Ascending aorta (tissue), 2 donors: ENCODE data around the gene NMNAT3. TPM values are rescaled to one million over a fixed set of nuclear protein-coding genes. Genes with fewer than 3 reads are reported as not detected.

ENCODE experiments used
- DNase-seq, 2 donors: peaks; one replicate each; pipeline ENCODE4 v3.0.0-alpha.2; 2019; ENCODE audit warnings: low spot score in 2 of 2
- H3K27ac ChIP-seq, 2 donors: fragments of 200-600 bp; sonication (generic); one replicate each; pipeline ENCODE4 v1.5.1; 2016 to 2017; ENCODE audit warnings: mild to moderate bottlenecking in 1 of 2
- H3K27me3 ChIP-seq: fragments of 200-600 bp; sonication (generic); one replicate; pipeline ENCODE4 v1.5.1; 2017
- H3K36me3 ChIP-seq, 2 donors: fragments of 200-600 bp; sonication (generic); one replicate each; pipeline ENCODE4 v1.5.1; 2016
- H3K4me1 ChIP-seq, 2 donors: fragments of 200-600 bp; sonication (generic); one replicate each; pipeline ENCODE4 v1.5.1; 2016 to 2017; ENCODE audit warnings: mild to moderate bottlenecking in 1 of 2
- H3K4me3 ChIP-seq, 2 donors: fragments of 200-600 bp; sonication (generic); one replicate each; pipeline ENCODE4 v1.5.1; 2016 to 2017; ENCODE audit warnings: mild to moderate bottlenecking in 1 of 2
- H3K9me3 ChIP-seq, 2 donors: fragments of 200-600 bp; sonication (generic); one replicate each; pipeline ENCODE4 v1.5.1; 2016
- intact Hi-C: fragments of 100-400 bp; cut with DNase I; formaldehyde crosslinking; loops from one replicate; pipeline ENCODE4 v1.15.1; 2023
- total RNA-seq: library from RNA; depleted of rRNA; stranded (reverse); fragments of >200 nt; gene quantifications from one replicate; pipeline ENCODE4 v1.1.0, GENCODE V29; 2016
- TF ChIP-seq, protein P1 (sequence below), 3 experiments: fragments of 200-600 bp in 2 of 3; fragments of 450-650 bp in 1 of 3; sonication (generic) in 2 of 3; IDR thresholded peaks; one replicate each; pipeline ENCODE4 v1.5.1; 2016 to 2019; ENCODE audit warnings: antibody characterized with exemption in 3 of 3, mild to moderate bottlenecking in 1 of 3, moderate library complexity in 1 of 3

Gene NMNAT3
- total RNA-seq, 1 donor from 2014 or later, result 1.2 TPM

- no peak overlapping the region for H3K4me3 ChIP-seq
- peaks cover 5 to 6% of the 10 kb centered on the region in 2 donors for H3K36me3 ChIP-seq
- TF ChIP-seq, protein P1, sequence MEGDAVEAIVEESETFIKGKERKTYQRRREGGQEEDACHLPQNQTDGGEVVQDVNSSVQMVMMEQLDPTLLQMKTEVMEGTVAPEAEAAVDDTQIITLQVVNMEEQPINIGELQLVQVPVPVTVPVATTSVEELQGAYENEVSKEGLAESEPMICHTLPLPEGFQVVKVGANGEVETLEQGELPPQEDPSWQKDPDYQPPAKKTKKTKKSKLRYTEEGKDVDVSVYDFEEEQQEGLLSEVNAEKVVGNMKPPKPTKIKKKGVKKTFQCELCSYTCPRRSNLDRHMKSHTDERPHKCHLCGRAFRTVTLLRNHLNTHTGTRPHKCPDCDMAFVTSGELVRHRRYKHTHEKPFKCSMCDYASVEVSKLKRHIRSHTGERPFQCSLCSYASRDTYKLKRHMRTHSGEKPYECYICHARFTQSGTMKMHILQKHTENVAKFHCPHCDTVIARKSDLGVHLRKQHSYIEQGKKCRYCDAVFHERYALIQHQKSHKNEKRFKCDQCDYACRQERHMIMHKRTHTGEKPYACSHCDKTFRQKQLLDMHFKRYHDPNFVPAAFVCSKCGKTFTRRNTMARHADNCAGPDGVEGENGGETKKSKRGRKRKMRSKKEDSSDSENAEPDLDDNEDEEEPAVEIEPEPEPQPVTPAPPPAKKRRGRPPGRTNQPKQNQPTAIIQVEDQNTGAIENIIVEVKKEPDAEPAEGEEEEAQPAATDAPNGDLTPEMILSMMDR (IDR thresholded peaks at IDR 0.05), result no peak
- intact Hi-C loops, result loop anchor here (10.0 kb wide), 1 partner anchor 1755 kb away; no protein-coding TSS in a partner anchor
- H3K27ac ChIP-seq, result no peak overlapping the region
- peak in 1 of 2 donors; percentile 18 for DNase-seq
- no peaks in the 10 kb centered on the region for H3K27me3 ChIP-seq
- H3K9me3 ChIP-seq, result no peaks in the 10 kb centered on the region
- peaks cover 0 to 18% of the 10 kb centered on the region in 2 donors for H3K4me1 ChIP-seq
Observed at GRCh38 chr3:139529662-139530061, 148.1 kb downstream of the NMNAT3 start.

DNA sequence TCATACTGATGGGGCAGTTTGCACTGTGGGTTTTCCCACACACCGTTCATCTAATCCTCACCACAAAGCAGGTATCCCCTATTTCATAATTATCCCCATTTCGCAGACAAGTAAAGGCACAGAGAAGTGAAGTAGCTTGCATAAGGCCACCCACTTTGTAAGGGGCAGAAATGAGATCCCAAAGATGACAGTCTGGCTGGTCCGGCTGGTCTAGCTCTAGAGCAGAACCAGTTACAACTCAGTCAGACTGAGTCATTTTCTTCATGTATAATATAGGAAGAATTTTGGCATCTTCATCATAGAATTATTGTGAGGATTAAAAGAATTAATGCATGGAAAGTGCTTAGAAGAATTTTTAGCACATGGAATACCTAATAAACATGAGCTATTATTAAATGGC lies 148.8 kb downstream of the NMNAT3 start:
- intact Hi-C loops, result no loop called here
- peaks cover 0 to 10% of the 10 kb centered on the region in 2 donors for H3K4me1 ChIP-seq
- no peak overlapping the region for H3K27ac ChIP-seq
- H3K27me3 ChIP-seq, result no peaks in the 10 kb centered on the region
- H3K36me3 ChIP-seq, result peaks cover 5 to 6% of the 10 kb centered on the region in 2 donors
- H3K4me3 ChIP-seq, result no peak overlapping the region
- TF ChIP-seq, protein P1 (IDR thresholded peaks at IDR 0.05), result no peak
- DNase-seq, result no peak
- H3K9me3 ChIP-seq, result no peaks in the 10 kb centered on the region

- Histone ChIP-seq H3K36me3 (peaks cover 5 to 6% of the 10 kb centered on the region in 2 donors), H3K4me1 (peaks cover 0 to 4% of the 10 kb centered on the region in 2 donors), H3K27me3 (no peaks in the 10 kb centered on the region), H3K27ac (no peak overlapping the region), H3K4me3 (no peak overlapping the region), H3K9me3 (no peaks in the 10 kb centered on the region)
- intact Hi-C loops, result no loop called here
- TF ChIP-seq, protein P1 (IDR thresholded peaks at IDR 0.05), result no peak
- DNase-seq, result no peak
Observed at GRCh38 chr3:139528281-139528680, 149.5 kb downstream of the NMNAT3 start.

- no peak overlapping the region for H3K27ac ChIP-seq
- no peaks in the 10 kb centered on the region for H3K27me3 ChIP-seq
- TF ChIP-seq, protein P1 (IDR thresholded peaks at IDR 0.05), result no peak
- no peaks in the 10 kb centered on the region for H3K9me3 ChIP-seq
- no peaks in the 10 kb centered on the region for H3K4me1 ChIP-seq
- H3K36me3 ChIP-seq, result peaks cover 5 to 6% of the 10 kb centered on the region in 2 donors
- intact Hi-C loops, result no loop called here
- DNase-seq, result no peak
- no peak overlapping the region for H3K4me3 ChIP-seq
Observed at GRCh38 chr3:139527265-139527664, 150.5 kb downstream of the NMNAT3 start.

DNA sequence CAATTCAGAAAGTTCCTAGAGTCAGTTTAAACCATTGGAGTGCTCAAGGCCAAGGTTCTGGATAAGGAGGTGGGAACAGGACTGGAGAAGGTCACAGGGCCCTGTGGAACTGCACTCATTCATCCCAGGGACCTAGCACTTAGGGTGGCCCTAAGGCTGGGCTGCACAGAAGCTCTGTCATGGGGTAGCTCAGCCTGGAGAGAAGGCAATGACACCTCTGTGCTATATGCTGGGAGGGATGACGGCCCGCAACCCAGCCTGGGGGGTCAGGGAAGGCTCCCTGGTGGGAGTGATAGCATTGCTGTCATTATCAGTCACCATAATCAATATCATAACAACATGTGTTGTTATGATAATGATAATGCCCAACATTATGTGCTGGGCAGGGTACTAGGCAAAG lies 151.6 kb downstream of the NMNAT3 start:
- intact Hi-C loops, result no loop called here
- H3K27me3 ChIP-seq, result no peaks in the 10 kb centered on the region
- DNase-seq, result no peak
- H3K27ac ChIP-seq, result no peak overlapping the region
- H3K9me3 ChIP-seq, result no peaks in the 10 kb centered on the region
- H3K4me1 ChIP-seq, result no peaks in the 10 kb centered on the region
- peaks cover 5 to 6% of the 10 kb centered on the region in 2 donors for H3K36me3 ChIP-seq
- TF ChIP-seq, protein P1 (IDR thresholded peaks at IDR 0.05), result no peak
- no peak overlapping the region for H3K4me3 ChIP-seq
